CD4-positive, alpha-beta T cell treated with Interleukin-1 beta for 1 hour (primary cell): ENCODE measurements around the gene PRDM15.

Experiments used
- DNase-seq, 2 donors: peaks; one replicate each; pipeline ENCODE4 v3.0.0-alpha.2; 2020 to 2022

The PRDM15 gene, protein sequence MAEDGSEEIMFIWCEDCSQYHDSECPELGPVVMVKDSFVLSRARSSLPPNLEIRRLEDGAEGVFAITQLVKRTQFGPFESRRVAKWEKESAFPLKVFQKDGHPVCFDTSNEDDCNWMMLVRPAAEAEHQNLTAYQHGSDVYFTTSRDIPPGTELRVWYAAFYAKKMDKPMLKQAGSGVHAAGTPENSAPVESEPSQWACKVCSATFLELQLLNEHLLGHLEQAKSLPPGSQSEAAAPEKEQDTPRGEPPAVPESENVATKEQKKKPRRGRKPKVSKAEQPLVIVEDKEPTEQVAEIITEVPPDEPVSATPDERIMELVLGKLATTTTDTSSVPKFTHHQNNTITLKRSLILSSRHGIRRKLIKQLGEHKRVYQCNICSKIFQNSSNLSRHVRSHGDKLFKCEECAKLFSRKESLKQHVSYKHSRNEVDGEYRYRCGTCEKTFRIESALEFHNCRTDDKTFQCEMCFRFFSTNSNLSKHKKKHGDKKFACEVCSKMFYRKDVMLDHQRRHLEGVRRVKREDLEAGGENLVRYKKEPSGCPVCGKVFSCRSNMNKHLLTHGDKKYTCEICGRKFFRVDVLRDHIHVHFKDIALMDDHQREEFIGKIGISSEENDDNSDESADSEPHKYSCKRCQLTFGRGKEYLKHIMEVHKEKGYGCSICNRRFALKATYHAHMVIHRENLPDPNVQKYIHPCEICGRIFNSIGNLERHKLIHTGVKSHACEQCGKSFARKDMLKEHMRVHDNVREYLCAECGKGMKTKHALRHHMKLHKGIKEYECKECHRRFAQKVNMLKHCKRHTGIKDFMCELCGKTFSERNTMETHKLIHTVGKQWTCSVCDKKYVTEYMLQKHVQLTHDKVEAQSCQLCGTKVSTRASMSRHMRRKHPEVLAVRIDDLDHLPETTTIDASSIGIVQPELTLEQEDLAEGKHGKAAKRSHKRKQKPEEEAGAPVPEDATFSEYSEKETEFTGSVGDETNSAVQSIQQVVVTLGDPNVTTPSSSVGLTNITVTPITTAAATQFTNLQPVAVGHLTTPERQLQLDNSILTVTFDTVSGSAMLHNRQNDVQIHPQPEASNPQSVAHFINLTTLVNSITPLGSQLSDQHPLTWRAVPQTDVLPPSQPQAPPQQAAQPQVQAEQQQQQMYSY

DNA sequence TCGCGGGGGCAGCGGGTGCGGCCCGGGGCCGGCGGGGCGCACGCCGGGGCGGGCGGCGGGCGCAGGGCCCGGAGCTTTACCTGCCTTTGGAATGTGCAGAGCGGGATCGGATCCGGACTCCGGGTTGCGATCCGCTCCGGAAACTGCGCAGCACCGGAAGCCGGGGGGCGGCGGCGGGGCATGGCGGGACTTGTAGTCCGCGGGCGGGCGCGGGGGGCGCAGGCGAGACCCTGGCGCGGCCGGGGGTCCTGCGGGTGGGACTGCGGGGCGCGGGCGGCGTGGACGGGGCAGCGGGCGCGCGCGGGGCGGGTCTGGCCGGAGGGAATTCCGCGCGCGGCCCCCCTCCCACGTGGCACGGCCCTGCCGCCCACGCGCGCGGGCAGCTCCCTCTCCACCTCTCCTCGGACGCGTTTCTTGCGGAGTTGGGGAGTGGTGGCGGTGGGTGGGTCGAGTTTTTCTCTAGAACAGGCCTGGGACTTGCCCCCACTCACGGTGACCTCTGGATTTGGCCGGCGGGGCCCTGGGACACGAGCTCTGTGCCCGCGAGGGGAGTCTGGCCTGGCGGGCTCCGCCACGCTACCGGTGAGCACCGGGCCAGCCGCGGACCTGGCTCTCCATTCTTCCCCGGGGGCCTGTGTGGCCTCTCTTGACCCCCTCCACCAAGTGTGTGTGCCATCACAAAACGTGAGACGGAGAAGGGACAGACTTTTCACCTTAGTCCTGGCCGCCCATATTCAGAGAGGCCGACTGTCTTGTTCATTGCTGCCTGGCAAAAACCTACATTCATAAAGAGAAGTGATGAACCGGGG is at the start of gene PRDM15:
Gene PRDM15, minus strand, starts transcription at position 155 of the 809 bp plus-strand sequence. CDS start 18,981 bp downstream, outside the sequence.
- peak; percentile 68 to 81 for DNase-seq

DNA sequence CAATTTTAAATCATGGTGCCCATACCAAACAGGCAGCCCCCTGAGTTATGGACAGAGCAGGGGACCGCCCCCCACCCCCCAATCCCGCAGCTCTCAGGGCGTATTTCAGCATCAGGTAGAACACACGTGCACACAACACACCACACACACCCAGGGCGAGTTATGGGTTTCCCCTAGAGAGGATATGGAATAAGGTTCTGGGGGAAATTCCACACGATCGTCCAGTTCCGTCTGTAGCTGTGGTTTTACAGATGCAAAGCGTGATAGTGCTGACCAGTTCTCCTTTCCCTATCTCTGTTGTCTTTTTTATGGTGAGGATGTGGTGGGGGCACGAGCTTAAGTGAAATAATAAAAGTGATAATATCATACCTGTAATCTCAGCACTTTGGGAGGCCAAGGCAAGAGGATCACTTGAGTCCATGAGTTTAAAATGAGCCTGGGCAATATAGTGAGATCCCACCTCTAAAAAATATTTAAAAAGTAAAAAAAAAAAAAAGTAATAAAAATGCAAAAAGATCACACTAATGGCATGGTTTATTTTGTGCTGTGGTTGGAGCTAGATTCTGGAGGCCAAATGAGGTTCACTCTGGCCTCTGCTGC is 49.6 kb upstream of the PRDM15 start:
- peak; percentile 27 to 54 for DNase-seq

DNA sequence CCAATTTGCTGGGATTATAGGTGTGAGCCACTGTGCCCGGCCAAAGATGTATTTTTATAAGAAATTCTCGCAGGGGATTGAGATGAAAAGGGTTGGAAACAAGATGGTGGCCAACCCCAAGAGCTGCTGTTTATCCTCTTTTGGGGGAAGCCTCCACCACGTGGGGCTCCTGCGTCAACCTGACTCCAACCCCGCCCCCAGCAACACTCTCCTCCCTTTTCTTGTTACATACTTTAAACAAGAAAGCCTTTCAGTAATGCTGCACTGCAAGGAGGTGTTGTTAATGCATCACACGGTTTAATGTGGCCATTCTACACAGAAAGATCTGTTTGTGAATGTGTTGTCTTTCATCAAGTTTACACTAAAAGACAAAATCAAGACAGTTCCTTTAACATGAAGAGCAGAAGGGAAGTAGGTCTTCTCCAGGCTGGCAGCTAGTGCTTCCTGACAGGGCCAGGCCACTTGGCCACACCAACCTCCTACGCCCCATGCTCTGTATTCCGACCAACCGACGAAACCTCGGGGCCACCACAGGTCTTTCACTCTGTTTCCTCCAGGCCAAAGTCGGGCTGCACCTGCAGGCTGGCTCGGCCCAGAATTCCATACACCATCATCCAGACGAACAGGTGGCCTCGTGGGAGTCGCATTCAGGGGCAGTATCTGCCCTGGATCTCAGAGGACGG is 48.7 kb upstream of the PRDM15 start:
- DNase-seq = peak in 1 of 2 donors; percentile 27

DNA sequence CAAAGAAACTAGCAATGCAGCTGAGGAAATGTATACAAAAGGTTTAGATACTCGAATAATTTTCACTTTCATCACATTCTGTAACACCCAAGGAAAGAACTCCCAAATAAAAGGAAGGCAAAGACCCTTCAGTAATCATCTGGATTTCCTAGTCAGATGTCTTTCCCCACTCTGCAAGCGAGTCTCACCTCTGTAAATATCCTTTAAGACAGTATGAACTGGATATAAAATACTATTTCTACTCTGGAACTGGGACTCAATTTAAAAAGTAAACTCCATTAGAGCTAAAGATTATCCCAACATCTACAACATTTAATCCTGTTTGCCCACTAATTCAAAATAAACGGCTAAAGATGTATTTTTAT is 47.6 kb upstream of the PRDM15 start:
- DNase-seq = no peak

DNA sequence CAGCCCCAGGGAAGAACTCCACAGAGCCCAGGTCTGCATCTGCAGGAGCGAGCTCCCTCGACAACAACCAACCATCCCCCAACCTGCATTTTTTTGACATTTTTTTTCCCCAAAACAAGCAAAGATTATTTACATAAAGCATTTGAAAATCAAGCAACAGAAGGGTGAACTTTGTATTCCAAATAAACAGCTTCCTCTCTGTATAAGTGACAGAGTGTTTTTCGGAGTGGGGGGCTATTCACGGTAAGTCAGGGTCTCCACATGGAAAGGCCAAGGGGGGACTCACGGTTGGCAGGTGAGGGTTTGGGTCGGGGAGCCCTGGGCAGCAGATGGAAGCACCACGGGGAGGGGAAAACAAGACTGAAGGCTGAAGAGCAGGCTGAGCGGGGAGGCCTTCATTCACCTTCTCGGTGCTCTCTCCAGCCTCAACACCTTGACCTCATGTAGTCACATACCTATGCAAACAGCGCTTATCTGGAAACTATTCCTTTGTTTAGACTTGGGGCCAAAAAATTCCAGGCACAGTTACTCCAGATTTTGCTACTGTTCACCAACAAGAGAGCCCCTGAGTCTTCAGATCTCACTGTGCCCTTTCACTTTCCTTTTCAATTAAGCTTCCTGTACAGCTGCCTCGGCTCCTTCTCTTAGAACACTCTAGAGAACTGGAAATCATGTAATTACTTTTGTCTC is 47.1 kb upstream of the PRDM15 start:
- peak in 1 of 2 donors; percentile 66 for DNase-seq

DNA sequence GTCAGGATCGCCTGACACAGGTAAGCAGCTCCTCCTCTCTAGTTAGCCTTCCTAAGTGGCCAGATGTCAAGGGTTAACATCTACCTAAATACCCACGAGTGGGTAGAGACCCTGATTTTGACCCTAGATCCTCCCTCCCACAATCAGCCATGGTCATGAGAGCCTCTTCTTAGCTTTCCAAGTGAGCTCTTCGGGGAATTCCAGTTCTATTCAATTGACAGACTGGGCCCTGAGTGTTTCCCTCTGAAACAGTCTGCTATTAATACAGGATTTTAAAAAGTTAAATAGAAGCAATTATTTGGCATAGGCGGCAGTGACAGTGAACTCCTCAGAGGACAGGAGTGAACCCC is 46.6 kb upstream of the PRDM15 start:
- DNase-seq = no peak

DNA sequence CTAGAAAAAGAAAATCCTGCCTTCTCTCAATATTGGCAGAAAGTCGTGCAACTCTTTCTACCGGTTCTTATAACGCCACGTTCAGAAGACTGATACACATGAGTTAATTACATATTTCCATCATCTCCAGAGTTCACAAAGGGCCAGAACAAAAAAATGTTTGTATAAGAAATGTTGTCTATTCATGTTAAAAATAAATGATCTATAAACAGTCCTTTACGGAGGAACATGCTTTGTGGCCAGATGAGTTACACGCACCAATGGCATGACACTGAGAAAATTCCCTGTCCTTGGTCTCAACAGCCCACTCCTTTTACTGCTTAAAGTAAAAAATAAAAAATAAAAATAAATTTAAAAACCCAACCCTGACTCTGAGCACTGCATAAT is 45.2 kb upstream of the PRDM15 start:
- no peak for DNase-seq

DNA sequence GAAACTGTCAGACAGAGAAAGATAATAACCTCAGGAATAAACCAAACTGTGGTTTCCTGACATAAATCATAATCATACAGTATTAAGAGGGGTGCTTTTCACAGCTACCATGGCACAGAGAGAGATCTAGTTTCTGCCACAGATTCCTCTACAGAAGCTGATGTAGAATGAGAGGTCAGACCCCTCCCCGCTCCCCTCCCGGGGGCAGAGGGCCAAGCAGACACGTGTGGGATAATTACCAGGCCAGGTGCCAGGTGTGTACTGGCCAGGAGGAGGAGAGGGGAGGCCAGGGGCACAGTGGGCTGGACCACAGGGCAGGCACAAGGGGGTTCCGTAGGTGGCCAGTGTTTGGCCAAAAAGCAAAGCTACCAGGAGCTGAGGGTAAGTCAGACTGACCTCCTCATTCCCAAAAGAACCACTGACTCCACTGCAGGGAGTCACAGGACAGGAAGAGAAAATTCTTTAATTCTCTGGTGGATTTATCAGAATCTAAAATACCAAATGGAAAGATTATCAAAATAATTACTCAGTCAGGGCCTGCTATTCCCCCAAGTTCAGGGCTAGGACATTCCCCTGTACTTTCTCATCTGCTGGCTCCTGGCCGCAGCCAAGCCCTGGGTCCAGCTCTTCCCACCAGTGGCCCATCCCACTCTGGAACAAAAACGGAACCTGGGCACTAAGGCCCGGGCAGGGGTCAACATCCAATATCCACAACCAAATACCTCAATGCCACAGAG is 44.7 kb upstream of the PRDM15 start:
- DNase-seq = no peak

DNA sequence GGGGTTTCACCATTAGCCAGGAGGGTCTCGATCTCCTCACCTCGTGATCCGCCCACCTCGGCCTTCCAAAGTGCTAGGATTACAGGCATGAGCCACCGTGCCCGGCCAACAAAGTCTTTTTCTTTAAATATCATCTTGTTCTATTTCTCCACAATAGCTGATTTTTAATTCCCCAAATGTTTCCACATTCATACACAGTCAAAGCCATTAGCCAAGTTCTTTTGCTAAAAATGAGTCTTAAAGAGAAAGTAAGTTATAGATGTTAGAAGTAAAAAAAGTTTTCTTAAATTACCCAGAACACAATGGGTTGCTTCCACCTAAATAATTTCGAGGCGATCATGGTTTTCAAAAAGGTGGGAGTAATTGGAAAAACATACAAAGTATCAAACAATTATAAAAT is 44.0 kb upstream of the PRDM15 start:
- DNase-seq = no peak

DNA sequence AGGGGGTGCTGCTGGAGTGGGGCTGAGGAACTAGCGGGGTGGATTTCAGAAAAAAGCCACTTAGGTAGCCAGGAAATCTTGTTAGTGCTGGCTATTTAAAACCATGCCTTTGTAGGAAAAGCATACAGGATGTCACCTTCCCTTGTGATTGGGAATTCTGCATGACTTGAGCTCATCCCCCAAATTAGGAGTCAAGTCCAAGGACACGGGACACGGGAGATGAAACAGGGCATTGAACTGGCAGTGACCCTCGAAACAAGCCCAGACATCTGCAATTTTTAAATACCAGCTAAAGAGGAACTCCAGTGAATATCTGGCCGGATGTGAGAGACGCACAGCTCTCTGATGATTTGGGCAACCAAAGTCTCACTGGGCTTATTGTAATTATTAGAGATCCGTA is 41.9 kb upstream of the PRDM15 start:
- DNase-seq = no peak

DNA sequence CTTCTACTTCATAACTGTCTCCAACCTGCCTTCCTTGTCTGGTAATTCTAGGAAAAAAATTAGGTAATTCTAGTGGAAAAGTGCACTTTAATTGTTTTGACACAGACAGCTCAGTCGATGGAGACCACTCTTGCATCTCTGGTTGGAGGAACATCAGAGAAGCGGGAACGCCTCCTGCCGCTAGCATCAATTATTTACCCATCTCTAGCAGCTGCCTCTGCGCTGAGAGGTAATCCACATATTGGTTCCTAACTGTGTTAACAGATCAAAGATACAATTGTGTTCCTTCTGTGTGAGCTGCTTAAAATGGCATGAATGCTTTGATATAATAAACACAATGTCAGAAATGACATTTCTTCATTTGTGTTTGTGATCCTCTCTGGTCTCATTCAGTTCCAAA is 41.3 kb upstream of the PRDM15 start:
- no peak for DNase-seq

DNA sequence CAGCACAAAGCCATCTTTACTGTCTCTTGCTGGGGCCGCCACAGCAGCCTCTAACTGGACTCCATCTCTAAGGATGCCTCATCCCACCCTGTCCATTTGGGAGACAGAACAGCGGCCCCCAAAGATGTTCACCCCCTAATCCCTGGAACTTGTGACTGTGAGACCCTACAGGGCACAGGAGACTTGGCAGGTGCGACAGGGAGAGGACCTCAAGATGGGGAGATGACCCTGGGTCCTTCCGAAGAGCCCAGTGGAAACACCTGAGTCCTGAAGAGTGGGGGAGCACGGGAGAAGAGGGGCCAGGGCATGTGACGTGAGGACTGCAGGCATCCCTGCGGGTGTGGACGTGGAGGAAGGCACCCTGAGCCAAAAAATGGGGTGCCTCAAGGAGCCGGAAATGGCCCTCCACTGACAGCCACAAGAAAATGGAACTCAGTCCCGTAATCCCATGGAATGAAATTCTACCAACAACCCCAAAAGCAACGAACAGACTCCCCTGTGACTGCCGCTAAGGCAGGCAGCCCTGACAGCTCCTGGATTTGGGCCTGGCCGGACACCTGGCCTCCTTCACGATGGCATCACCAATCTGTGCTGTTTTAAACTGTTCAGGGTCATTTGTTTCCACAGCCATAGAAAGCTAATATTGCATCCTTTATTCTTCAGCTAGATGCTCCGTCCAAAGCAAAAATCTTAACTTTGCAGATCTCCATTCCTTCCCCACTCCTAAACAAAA is 40.7 kb upstream of the PRDM15 start:
- DNase-seq = no peak

DNA sequence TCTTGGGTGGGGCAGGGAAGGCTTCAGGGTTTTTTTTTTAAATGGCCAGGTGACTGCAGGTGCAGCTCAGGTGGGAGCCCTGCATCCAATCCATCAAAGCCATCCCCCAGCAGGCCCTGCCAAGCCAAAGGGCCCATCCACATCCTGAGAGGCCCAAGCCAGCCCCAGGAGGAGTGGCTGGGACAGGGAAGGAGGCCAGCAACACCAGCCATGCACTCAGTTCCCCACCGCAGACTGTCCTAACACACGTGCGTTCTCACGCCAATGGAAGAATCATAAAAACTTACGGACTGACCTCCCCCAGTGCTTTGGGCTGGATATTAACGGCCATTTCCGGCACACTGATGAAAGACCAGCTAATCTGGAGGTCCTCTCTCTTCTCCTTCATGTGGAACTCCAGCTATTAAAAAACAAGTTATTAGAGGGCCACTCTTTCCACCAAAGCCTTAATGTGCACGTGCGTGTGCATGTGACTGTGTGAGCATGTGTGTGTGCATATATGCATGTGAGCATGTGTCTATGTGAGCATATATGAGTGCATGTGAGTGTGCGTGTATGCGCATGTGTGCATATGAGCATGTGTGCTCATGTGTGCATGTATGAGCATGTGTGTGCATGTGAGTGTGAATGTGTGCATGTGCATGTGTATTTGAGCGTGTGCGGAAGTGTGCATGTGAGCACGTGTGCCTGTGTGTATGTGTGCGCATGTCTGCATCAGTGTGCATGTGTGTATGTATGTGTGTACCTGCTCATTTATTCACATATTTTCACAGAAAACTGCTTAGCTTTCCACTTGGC is 39.6 kb upstream of the PRDM15 start:
- no peak for DNase-seq

DNA sequence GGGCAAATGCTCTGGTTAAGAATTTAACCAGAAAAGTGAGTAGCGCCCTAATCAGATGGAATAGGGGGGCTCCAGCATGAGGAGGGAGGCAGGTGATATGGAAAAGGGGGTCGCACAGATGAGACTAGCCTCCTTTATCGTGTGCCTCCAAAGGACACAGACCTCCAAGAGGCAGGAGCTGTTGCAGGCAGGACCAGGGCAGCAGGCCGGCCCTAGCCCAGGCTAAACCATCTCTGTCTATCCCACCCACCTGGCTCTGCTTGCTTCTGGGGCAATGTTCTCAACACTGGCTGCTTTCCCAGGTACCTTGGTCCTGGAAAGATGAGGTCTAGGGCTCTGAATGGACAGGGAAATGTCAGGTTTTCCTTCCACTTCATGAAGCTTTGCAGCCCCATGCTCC is 38.4 kb upstream of the PRDM15 start:
- DNase-seq = no peak

DNA sequence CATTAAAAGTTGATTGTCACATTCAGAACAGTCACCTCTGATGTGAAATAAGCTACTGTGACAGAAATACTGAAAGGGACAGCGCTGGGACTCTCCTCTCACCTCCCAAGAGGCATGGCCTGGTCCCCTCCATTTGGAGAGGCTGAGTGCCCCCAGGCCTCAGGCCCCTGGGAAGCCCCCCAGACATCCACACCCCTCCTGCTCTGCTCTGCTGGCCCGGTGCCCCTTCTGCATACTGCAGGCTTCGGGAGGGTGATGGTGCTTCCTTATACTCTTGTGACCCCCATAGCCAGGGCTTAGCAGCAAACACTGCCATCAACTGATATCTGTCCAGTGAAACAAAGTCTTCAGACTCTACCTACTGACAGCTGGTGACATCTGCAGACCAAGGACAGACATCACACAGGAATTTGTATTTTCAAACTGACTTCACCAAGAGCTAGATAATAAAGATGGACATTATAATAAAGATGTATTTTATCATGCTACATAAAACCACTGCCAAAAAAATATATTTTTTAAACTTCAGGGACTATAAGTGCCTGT is 37.8 kb upstream of the PRDM15 start:
- no peak for DNase-seq

DNA sequence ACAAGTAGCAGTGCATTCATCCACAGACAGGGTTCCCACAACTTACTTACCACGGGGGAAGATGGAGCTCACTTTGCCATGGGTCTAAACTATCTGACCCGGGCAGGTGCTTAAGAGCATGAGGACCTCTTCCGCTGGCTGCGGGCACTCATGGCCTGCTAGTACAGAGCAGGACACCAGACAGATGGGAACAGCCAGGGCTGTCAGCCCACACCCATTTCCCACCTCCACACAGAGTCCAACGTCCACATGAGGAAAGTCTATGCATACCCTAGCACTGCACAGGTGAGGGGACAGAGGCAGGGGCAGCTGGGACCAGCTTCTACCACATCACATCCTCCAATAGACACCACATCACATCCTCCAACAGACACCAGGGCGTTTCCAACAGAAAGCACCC is 35.8 kb upstream of the PRDM15 start:
- no peak for DNase-seq

DNA sequence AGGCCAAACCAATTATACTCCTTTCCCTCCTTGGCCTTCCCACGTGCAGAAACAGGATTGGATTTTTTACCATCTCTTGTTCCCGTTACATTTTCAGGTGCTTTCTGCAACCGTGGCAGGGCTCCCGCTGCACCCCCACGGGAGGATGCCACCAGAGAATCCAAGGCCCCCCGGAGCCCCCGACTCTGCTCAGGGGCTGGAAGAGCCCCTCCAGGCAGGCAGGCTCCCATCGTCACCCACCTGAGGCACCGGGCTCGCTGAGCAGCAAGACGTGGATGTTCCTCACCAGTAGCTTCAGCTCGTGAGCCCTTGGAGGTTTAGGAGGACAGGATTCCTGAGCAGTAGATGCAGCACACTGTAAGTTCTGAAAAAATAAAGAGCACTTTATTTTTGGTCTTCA is 35.2 kb upstream of the PRDM15 start:
- DNase-seq = no peak

DNA sequence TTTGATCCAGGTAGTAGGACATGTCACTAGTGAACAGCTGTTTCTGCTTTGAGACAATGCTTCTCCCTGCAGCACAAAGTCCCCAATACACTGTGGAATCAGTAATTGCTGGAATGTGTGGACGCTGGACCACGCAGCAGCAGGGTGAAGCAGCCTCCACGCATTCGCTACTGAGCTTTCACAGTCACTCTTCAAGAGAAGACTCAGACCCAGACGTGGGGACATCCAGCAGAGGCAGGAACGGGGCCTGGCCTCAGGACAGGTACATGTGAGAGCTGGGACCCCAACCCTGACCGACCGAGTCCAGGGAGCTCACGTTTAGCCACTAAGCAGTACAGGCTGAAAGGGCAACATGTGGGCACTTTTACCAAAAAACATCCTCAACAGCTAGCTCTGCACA is 34.1 kb upstream of the PRDM15 start:
- no peak for DNase-seq

DNA sequence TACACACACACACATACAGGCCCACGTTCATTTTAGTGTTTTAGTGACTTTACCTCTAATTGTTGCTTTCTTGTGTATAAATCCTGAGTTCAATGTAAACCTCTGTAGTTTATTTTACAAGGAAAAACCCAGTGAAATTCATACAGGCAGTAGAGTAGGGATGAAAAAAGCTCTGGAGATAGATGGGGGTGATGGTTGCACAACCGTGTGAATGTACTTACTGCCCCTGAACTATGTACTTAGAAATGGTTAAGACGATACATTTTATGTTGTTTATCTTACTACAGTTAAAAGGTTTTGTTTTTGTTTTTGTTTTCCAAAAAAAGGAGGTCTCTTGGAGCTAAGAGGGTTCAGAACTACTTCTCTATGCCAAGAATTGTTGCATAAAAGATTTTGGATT is 29.7 kb upstream of the PRDM15 start:
- no peak for DNase-seq
